GM12878 (cell line): ENCODE results near the gene SCARB1.

Source experiments
- ATF2 ChIP-seq: IDR thresholded peaks from 2 replicates; pipeline ENCODE4 v1.6.1; 2012; ENCODE audit warnings: low read length, inconsistent platforms
- RAD21 ChIP-seq: IDR thresholded peaks from 2 replicates; pipeline ENCODE4 v1.6.1; 2011; ENCODE audit warnings: mild to moderate bottlenecking, low read depth, low read length, moderate library complexity; ENCODE audit not compliant: insufficient read depth

- peak; percentile 60 for TF ChIP-seq RAD21
- TF ChIP-seq ATF2: no peak
These were observed 34.7 kb upstream of the SCARB1 start for GRCh38 chr12:124898200-124898922.
